ENCODE results near the gene PER3. TPM values are rescaled to one million over a fixed set of nuclear protein-coding genes. Genes with fewer than 3 reads are reported as not detected.

The PER3 gene
- total and polyA plus RNA-seq, 2 of the 13 experiments (the other 11 are each of a cell fraction or from before 2014, with no cell fraction given), result 3.0 to 6.0 TPM

DNA sequence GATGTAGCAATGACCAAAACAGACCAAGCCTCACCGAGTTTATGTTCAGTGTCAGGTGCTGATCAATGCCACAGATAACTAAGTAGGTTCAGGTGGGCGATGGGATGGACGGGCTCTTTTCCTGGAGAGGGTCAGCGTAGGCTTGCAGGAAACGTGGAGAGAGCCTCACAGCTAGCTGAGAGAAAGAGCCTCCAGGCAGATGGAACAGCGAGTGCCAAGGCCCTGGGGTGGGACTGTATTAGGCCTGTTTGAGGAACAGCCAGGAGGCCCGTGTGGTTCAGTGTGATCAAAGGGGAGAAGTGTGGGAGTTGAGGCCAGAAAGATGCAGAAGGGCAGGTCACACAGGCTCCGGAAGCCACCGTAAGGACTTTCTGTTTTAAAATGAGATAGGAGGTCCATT, 76.0 kb downstream of the PER3 start:
- FAIRE-seq (no peak), ATAC-seq (no peak), DNase-seq (ENCODE audit: low spot score) (no peak)
- H3K36me3 ChIP-seq (replicated peaks in 1 of 2; ENCODE audit: control insufficient read depth in 1 of 2, insufficient read depth in 2 of 2, low read length in 2 of 2), result no peaks in the 10 kb centered on the region
- BruUV-seq (replicated peaks), result no TSS peak
- H3K27ac ChIP-seq (ENCODE audit: extremely low read length, insufficient read depth, low read length), result no peak overlapping the region
- ChIA-PET CTCF (ENCODE audit: low intra/inter-chr PET ratio, low total read pairs) (no interaction called here), POLR2A (no interaction called here)
- H3K4me2 ChIP-seq (ENCODE audit: low read depth, low read length), result no peak overlapping the region
- WGBS (ENCODE audit: low lambda C conversion rate), result 55% methylated on average over 9 of the region's 9 CpGs
- no peak overlapping the region for H2AFZ ChIP-seq (ENCODE audit: low read length)
- no peak overlapping the region for H3K9ac ChIP-seq (ENCODE audit: insufficient read depth, low read depth, low read length)
- H3K4me3 ChIP-seq (replicated peaks in 1 of 3; ENCODE audit: insufficient read depth in 1 of 3, low read depth in 2 of 3, low read length in 3 of 3), result no peak overlapping the region
- H3K27me3 ChIP-seq (ENCODE audit: control insufficient read depth in 1 of 2, insufficient read depth in 2 of 2, low read length in 2 of 2), result peaks cover 0 to 10% of the 10 kb centered on the region in 2 experiments; a peak in 3 of 5 replicates
- H3K9me3 ChIP-seq (ENCODE audit: low read length), result no peaks in the 10 kb centered on the region
- intact Hi-C loops (cut with micrococcal nuclease; ENCODE audit: unreplicated experiment) (no loop called here), in situ Hi-C loops (cut with HindIII; ENCODE audit: extremely low pct_ligation_motif_present, low pct_unique_long_range_greater_than_20kb) (loop anchor here (25.0 kb wide), 1 partner anchor 198 kb away; no protein-coding TSS in a partner anchor)
- peaks cover 13% of the 10 kb centered on the region; the same call in 1 of the 2 replicates for H3K4me1 ChIP-seq (ENCODE audit: insufficient read depth, low read length)
- H3K79me2 ChIP-seq (ENCODE audit: insufficient read depth, low read length), result no peaks in the 10 kb centered on the region
- H4K20me1 ChIP-seq (ENCODE audit: insufficient read depth, low read length), result no peaks in the 10 kb centered on the region
- no peak for TF ChIP-seq ZNF777 (CRISPR knock-in tag; IDR thresholded peaks at IDR 0.05)
- no peak for TF ChIP-seq ZFX (CRISPR knock-in tag; IDR thresholded peaks at IDR 0.05; ENCODE audit: low read depth)
- no peak for TF ChIP-seq KDM1A (CRISPR knock-in tag; IDR thresholded peaks at IDR 0.05)
- no peak for TF ChIP-seq ATF3 (CRISPR knock-in tag; IDR thresholded peaks at IDR 0.05)
- no peak for TF ChIP-seq DDIT3 (CRISPR knock-in tag; IDR thresholded peaks at IDR 0.05)
- no peak for TF ChIP-seq RFX3 (CRISPR knock-in tag; IDR thresholded peaks at IDR 0.05)
- TF ChIP-seq, protein P1, sequence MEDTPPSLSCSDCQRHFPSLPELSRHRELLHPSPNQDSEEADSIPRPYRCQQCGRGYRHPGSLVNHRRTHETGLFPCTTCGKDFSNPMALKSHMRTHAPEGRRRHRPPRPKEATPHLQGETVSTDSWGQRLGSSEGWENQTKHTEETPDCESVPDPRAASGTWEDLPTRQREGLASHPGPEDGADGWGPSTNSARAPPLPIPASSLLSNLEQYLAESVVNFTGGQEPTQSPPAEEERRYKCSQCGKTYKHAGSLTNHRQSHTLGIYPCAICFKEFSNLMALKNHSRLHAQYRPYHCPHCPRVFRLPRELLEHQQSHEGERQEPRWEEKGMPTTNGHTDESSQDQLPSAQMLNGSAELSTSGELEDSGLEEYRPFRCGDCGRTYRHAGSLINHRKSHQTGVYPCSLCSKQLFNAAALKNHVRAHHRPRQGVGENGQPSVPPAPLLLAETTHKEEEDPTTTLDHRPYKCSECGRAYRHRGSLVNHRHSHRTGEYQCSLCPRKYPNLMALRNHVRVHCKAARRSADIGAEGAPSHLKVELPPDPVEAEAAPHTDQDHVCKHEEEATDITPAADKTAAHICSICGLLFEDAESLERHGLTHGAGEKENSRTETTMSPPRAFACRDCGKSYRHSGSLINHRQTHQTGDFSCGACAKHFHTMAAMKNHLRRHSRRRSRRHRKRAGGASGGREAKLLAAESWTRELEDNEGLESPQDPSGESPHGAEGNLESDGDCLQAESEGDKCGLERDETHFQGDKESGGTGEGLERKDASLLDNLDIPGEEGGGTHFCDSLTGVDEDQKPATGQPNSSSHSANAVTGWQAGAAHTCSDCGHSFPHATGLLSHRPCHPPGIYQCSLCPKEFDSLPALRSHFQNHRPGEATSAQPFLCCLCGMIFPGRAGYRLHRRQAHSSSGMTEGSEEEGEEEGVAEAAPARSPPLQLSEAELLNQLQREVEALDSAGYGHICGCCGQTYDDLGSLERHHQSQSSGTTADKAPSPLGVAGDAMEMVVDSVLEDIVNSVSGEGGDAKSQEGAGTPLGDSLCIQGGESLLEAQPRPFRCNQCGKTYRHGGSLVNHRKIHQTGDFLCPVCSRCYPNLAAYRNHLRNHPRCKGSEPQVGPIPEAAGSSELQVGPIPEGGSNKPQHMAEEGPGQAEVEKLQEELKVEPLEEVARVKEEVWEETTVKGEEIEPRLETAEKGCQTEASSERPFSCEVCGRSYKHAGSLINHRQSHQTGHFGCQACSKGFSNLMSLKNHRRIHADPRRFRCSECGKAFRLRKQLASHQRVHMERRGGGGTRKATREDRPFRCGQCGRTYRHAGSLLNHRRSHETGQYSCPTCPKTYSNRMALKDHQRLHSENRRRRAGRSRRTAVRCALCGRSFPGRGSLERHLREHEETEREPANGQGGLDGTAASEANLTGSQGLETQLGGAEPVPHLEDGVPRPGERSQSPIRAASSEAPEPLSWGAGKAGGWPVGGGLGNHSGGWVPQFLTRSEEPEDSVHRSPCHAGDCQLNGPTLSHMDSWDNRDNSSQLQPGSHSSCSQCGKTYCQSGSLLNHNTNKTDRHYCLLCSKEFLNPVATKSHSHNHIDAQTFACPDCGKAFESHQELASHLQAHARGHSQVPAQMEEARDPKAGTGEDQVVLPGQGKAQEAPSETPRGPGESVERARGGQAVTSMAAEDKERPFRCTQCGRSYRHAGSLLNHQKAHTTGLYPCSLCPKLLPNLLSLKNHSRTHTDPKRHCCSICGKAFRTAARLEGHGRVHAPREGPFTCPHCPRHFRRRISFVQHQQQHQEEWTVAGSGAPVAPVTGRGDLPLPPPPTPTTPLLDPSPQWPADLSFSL (CRISPR knock-in tag; IDR thresholded peaks at IDR 0.05), result no peak
- TF ChIP-seq ZNF136 (CRISPR knock-in tag; IDR thresholded peaks at IDR 0.05; ENCODE audit: low read depth), result no peak
- TF ChIP-seq, protein P2, sequence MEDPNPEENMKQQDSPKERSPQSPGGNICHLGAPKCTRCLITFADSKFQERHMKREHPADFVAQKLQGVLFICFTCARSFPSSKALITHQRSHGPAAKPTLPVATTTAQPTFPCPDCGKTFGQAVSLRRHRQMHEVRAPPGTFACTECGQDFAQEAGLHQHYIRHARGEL (CRISPR knock-in tag; IDR thresholded peaks at IDR 0.05), result no peak
- TF ChIP-seq ZNF569 (CRISPR knock-in tag; IDR thresholded peaks at IDR 0.05; ENCODE audit: borderline replicate concordance), result no peak
- TF ChIP-seq MTA1 (CRISPR knock-in tag; IDR thresholded peaks at IDR 0.05; ENCODE audit: borderline replicate concordance), result no peak
- no peak for TF ChIP-seq PBX3 (CRISPR knock-in tag; IDR thresholded peaks at IDR 0.05; ENCODE audit: borderline replicate concordance)
- no peak for TF ChIP-seq PRPF4 (IDR thresholded peaks at IDR 0.05; ENCODE audit: low read depth, low read length, poor library complexity, severe bottlenecking)
- TF ChIP-seq ZNF343 (CRISPR knock-in tag; IDR thresholded peaks at IDR 0.05), result no peak
- no peak for TF ChIP-seq ZNF331 (CRISPR knock-in tag; IDR thresholded peaks at IDR 0.05)
- TF ChIP-seq NRL (CRISPR knock-in tag; IDR thresholded peaks at IDR 0.05; ENCODE audit: borderline replicate concordance), result no peak
